Cardiac fibroblast (primary cell): ENCODE results near the gene RELB.
A peak's percentile ranks its signal among the peaks of the same experiment; 100 is the strongest.

Experiments
- DNase-seq, 2 donors: peaks; one replicate each; pipeline versions ENCODE4 v3.0.0 to v3.0.0-alpha.2; 2010; ENCODE audit warnings: low read depth in 2 of 2
- H3K4me3 ChIP-seq, 2 donors: replicated peaks in 1 of 2; 1 replicate in 1 of 2; 2 replicates in 1 of 2; pipeline ENCODE4 v1.5.1; 2011; ENCODE audit warnings: low read depth in 2 of 2, low read length in 2 of 2, mild to moderate bottlenecking in 2 of 2, moderate library complexity in 1 of 2
- CTCF ChIP-seq: IDR thresholded peaks from one replicate; pipeline ENCODE4 v1.5.1; 2011; ENCODE audit warnings: low read depth, mild to moderate bottlenecking, low read length, inconsistent platforms

RELB gene

GRCh38 chr19:45079911-45080370 lies 78.7 kb downstream of the RELB start:
- DNase-seq = no peak
- no peak for TF ChIP-seq CTCF
- peak overlapping the region; percentile 94 to 96 for H3K4me3 ChIP-seq

GRCh38 chr19:45082170-45082569 lies 80.9 kb downstream of the RELB start:
- DNase-seq = no peak
- no peak overlapping the region for H3K4me3 ChIP-seq
- TF ChIP-seq CTCF = no peak

DNA sequence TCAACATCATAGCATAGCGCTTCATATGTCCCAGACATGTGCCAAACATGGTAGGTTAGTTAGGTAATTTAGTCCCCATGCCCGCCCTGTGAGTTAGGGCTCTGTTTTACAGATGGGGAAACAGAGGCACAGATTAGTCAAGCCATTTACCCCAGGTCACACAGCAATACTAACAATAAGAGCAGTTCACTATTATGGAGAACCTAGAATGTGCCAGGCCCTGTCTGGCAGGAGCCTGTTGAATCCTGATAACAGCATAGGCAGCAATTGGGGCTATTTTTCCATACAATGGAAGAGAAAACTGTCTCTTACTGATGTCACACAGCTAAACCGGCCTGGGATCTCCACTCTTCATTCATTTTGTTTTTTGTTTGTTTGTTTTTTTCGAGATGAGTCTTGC lies 85.2 kb downstream of the RELB start:
- no peak for TF ChIP-seq CTCF
- no peak for DNase-seq
- H3K4me3 ChIP-seq = no peak overlapping the region

GRCh38 chr19:45087531-45087930 lies 86.3 kb downstream of the RELB start:
- no peak for TF ChIP-seq CTCF
- no peak for DNase-seq
- no peak overlapping the region for H3K4me3 ChIP-seq
